ENCODE results near the gene IL15RA. TPM values are rescaled to one million over a fixed set of nuclear protein-coding genes. Genes with fewer than 3 reads are reported as not detected.
A peak's percentile ranks its signal among the peaks of the same experiment; 100 is the strongest.

The IL15RA gene
- total and polyA plus RNA-seq, 2 donors (not counting 3 experiments of a cell fraction or from before 2014, with no cell fraction given): 18.8 to 20.6 TPM

- CTCF ChIA-PET: interaction anchor here (1.4 to 3.9 kb wide), 3 partner anchors 62 to 450 kb away, joined by 6 to 23 read pairs (median 6); no protein-coding TSS in a partner anchor
- Histone ChIP-seq H3K4me1 (ENCODE audit: control insufficient read depth, extremely low read depth, insufficient read depth, low read length) (peaks cover 10% of the 10 kb centered on the region), H3K9me1 (replicated peaks; ENCODE audit: control insufficient read depth, extremely low read depth, insufficient read depth, low read length) (no peaks in the 10 kb centered on the region), H3K9me3 (replicated peaks; ENCODE audit: control insufficient read depth, insufficient read depth, low read length) (no peaks in the 10 kb centered on the region), H4K20me1 (replicated peaks; ENCODE audit: control insufficient read depth, extremely low read depth, insufficient read depth, low read length) (no peaks in the 10 kb centered on the region), H3K36me3 (ENCODE audit: control insufficient read depth in 2 of 2, extremely low read depth in 1 of 2, insufficient read depth in 2 of 2, low read length in 2 of 2) (peaks cover 0 to 7% of the 10 kb centered on the region in 2 experiments), H3K27ac (ENCODE audit: insufficient read depth, low read depth, low read length) (no peak overlapping the region), H3K4me3 (replicated peaks in 1 of 3; ENCODE audit: insufficient read depth in 1 of 3, low read depth in 1 of 3, low read length in 3 of 3) (no peak overlapping the region), H2AFZ (ENCODE audit: low read depth, low read length) (no peak overlapping the region), H3K79me2 (ENCODE audit: control insufficient read depth, insufficient read depth, low read length) (no peaks in the 10 kb centered on the region), H3K4me2 (ENCODE audit: insufficient read depth, low read length) (no peak overlapping the region), H3K9ac (replicated peaks; ENCODE audit: extremely low read depth, insufficient read depth, low read length) (no peak overlapping the region), H3K27me3 (ENCODE audit: control insufficient read depth in 2 of 2, insufficient read depth in 2 of 2, low read length in 2 of 2) (no peaks in the 10 kb centered on the region)
- TF ChIP-seq MYC (IDR thresholded peaks at IDR 0.05; ENCODE audit: low read depth, low read length) (no peak), JUN (IDR thresholded peaks at IDR 0.05; ENCODE audit: borderline replicate concordance, insufficient read depth, insufficient read length, low read depth) (no peak), EZH2 (IDR thresholded peaks at IDR 0.05; ENCODE audit: borderline replicate concordance, low read depth, low read length, severe bottlenecking) (no peak), POLR2A (IDR thresholded peaks at IDR 0.05; ENCODE audit: low read depth, low read length) (no peak), CTCF (IDR thresholded peaks at IDR 0.05; ENCODE audit: extremely low read depth in 1 of 2, insufficient read depth in 1 of 2, low read depth in 1 of 2, low read length in 2 of 2) (no peak)
- peak; percentile 40 for FAIRE-seq
- POLR2A ChIA-PET: no interaction called here
- dilution Hi-C loops (cut with MboI; ENCODE audit: extremely low pct_ligation_motif_present, low sequenced_read_pairs): loop anchor here (25.0 kb wide), 1 partner anchor 135 kb away; the partner anchor contains the start of gene RBM17
- no peak for DNase-seq (ENCODE audit: low read depth, low spot score)
- intact Hi-C loops (cut with micrococcal nuclease): no loop called here
- BruUV-seq (replicated peaks): no TSS peak
Measured at GRCh38 chr10:5951721-5952407, 25.5 kb downstream of the IL15RA start.

Data from endothelial cell of umbilical vein (primary cell).